ENCODE measurements around the gene S100A8.
"Not testable (repeated sequence)": the region's sequence is repeated elsewhere in the genome, so short reads cannot be mapped to it uniquely, and the experiment has no call there.

The S100A8 gene

DNA sequence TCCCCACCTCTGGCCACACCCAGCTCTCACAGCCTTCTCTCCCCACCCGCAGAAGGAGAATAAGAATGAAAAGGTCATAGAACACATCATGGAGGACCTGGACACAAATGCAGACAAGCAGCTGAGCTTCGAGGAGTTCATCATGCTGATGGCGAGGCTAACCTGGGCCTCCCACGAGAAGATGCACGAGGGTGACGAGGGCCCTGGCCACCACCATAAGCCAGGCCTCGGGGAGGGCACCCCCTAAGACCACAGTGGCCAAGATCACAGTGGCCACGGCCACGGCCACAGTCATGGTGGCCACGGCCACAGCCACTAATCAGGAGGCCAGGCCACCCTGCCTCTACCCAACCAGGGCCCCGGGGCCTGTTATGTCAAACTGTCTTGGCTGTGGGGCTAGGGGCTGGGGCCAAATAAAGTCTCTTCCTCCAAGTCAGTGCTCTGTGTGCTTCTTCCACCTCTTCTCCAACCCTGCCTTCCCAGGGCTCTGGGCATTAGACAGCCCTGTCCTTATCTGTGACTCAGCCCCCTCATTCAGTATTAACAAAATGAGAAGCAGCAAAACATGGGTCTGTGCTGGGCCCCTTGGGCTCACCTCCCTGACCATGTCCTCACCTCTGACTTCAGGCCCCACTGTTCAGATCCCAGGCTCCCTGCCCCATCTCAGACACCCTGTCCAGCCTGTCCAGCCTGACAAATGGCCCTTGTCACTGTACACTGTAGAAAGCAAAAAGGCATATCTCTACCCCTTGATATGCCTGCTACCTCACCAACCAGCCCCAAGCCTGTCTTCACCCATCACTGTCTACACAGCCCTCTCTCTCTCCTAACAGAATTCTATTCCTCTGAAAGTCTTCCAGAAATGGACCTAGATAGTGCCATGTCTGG is 30.0 kb downstream of the S100A8 start:
- no peak for DNase-seq

DNA sequence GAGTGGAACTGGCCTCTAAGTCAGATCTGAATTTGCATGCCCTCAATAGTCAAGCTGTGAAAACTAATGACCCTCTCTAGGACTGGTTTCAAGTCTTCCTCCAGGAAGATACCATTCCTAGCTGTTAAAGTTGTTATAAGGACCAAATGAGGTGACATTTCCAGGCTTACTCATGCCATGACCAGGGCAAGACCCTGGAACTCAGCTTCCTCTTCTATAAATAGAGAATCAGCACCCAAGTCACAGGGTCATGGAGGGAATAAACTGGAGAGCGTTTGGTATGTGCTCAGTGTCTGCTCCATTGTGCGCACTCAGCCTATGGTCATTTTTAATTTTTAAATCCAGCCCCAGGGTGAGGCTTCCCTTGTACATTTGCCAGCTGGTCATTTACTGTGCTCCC is 30.7 kb downstream of the S100A8 start:
- DNase-seq: no peak

DNA sequence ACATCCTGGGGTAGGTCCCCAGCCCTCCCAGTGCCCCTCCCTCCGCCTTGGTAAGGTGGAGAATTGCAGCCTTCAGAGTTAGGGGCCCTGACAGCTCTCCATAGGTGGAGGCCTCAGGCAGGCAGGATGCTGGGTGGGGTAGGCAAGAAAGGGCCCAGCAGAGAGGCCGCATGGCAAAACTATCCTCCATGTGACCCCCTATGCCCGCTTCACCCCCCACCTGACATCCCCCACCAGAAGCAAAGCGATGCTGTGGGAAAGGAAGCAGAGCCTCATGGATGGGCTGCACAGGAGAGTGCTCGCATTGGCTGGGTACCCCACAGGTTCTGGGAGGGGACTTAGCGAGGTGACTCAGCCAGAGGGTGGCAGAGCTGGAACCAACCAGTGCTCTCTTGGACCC is 31.6 kb downstream of the S100A8 start:
- no peak for DNase-seq

DNA sequence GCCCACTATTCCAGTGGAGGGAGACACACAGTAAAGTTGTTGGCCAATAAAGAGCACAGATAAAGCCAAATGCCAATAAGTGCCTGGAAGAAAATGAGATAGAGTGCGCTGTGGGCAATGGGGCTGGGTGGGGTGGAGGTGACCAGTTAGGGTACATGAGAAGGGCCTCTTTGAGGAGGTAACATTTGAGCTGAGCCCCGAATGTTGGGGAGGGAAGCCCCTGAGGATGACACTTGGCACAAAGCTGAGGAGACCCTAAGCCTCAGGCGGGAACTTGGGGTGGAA is 32.2 kb downstream of the S100A8 start:
- DNase-seq: no peak

DNA sequence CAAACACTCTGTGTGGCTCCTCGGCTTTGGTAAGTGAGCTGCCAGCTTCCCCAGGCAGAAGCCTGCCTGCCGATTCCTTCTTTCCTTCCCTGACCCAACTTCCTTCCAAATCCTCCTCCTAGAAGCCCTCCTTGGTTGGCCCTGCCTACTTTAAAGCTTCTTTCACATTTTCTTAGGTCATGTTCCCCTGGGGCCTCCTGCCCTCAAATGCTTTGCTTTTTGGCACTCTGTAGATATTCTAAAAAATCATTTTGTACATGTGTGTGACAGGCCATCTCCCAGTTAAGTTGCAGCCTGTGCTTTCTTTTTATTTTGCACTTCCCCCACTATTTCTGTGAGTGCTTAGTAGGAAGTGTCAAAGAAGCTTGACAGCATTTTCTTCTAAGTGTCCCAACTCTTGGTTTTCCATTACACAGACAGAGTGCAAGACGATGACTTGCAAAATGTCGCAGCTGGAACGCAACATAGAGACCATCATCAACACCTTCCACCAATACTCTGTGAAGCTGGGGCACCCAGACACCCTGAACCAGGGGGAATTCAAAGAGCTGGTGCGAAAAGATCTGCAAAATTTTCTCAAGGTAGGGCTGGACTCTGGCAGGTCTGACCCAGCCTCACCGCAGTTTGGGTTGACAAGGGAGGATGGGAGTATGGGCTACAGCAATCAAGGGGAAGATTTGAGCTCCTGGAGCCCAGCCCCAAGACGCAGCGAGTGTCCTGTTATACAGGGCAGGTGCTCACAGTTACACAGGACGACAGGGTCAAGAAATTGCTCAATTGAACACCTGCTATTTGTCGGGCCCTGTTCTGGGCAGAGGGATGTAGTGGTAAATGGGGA is 32.8 kb downstream of the S100A8 start, which contains the start of gene S100A9:
S100A9 (plus strand) TSS at position 2 of the 838 bp plus-strand sequence; CDS start at position 432, 430 bp downstream.
- DNase-seq: no peak

DNA sequence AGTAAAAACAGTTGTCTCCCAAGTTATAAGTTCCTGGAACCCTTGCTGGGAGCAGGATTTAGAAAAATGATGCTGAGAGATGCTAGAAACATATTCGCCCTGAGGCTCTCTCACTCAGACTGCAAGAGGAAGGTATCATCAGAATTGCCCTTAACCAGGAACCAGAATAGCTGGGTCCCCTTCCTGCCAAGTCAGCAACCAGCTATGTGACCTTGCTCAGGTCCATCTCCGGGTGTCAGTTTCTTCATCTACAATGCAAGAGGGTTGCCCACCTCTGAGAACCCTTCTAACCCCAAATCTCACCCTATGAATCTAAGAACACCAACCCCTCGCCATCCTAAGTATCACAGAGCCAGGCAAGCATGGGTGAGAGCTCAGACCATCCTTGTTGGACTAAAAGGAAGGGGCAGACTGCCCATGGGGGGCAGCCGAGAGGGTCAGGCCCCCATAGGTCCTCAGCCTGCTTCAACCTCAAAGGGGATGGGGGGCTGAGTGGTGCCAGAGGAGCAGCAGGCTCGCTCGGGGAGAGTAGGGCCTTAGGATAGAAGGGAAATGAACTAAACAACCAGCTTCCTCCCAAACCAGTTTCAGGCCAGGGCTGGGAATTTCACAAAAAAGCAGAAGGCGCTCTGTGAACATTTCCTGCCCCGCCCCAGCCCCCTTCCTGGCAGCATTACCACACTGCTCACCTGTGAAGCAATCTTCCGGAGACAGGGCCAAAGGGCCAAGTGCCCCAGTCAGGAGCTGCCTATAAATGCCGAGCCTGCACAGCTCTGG is 33.6 kb downstream of the S100A8 start:
- no peak for DNase-seq

DNA sequence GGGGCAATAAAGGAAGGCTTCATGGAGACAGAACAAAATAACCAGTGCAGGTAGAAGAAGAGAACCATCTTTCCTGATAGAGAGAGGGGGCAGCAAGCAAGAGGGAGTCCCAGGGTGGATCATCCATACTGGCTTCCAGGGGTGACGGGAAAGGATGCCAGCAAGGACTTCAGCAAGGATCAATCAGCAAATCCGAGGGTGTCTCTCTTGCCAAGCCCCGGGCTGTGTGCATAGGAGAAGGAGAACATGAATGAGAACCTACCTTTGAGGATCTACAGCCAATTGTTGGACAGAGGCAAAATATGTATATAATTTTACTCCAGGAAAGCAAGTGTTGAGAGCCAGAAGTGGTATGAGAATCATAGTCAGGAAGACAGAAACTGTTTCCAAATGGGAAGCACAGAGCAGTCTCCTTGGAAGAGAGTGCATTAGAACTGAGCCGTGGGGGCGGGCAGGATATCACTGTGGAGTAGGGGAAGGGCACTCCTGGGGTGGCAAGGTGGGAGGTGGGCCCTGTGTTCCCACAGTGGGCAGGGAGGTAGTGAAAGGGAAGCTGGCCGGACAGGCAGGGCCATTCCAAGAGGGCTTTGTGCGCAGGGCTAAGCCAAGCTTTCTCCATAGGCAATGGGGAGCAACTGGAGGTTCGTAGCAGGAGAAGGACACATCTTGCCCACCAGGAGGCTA is 34.3 kb downstream of the S100A8 start:
- no peak for DNase-seq

DNA sequence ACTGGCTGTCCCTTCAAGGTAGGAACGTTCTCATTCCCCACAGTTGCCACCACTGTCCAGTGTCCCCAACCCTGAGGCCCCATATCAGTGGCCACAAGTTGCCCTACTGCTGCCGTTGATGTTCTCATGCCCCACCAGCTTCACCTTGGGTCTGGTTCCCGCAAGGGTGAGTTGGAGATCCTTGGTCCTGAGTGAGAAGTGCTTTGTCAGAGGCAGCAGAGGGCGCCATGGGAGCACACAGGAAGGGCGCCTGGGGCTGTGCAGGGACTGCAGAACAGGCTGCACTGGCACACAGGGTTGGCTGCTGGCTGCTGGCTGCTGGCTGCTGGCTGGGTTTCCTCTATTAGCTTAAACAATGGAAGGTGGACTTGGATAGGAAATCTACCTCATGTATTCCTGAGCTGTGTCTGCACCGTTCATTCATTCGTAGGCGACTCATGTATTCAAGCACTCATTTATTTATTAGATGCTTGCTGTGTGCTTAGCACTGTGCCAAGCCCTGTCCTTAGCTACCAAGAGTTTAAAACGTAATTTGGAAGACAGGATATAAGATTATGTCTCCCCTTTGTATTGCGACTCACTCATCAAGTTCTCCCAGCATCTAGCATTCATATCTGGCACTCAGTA is 35.3 kb downstream of the S100A8 start:
- no peak for DNase-seq

DNA sequence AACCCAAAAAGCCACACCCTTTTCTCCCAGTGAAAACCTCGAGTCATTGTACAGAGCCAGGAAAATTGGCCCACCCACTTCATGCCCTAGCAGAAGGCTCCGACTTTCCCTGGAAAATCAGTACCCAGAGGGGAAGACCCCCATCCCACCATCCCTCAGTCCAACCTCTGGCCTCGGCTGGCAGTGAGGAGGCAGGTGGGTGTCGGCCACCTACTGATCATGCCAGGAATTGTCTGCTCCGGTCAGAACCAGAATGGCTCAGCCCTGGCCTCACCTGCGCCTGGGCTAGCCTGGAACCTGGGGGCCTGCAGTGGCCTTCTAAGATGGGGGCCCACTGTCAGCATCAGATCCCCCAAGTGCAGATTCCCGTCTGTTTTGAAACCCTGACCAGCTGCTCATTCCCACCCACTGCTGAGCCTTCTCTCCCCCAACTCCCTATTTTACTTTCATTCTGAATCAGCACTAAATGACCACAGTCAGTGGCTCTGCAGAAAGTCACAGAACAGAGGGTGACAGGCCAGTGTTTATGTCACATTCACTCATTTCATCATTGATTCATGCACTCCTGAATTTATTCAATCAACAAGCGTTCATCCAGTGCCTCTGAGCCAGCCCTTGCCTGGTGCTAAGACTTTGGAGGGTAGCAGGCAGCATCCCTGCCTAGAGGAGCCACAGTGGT is 36.2 kb downstream of the S100A8 start:
- DNase-seq: no peak

DNA sequence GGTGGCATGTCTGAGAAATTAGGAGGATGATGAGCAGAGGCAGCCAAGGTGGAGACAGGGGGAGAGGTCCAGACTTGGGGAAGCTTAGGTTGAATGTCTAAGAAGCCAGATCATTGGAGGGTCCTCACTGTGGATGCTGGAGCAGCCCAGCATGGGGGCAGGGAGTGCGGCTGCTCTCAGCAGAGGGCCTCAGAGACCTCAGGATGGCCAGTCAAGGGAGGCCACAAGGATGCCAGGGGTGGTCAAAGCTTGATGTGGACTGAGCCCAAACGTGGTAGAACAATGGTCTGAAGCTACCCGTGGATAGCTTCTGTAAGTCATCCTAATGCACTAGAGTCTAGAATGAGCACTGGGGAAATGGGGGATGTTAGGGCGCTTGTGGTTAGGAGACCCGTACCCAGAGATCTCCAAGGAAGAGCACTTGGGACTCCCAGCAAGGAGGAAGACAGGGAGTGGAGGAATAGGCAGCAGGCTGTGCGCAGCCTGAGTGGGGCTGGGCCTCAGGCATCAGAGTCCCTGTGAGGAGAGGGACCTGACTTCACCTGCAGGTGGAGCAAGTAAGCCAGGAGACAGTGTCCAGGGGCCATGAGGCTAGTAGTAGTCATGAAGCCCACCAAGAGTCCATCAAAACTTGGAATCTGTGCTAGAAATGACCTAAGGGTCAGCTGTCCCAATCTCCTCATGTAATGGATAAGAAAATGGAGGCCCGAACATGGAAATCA is 37.5 kb downstream of the S100A8 start:
- no peak for DNase-seq

DNA sequence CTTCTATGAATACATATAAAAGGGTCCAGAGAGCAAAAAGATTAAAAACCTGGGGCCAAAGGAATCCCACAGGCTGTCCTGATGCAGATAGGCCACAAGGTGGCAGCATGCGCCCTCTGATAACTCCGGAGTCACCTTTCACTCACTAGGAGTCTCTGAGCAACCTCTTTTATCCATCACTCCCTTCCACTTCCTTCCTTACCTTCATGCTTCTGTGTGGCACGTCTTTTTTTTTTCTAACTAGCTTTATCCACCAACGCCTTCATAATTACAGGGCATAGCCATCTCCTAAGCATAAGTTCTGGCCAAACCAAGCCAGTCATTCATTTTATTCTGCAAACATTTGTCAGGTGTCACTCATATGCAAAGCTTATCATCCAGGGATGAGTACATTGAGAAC is 38.4 kb downstream of the S100A8 start:
- peak; percentile 59 for DNase-seq

DNA sequence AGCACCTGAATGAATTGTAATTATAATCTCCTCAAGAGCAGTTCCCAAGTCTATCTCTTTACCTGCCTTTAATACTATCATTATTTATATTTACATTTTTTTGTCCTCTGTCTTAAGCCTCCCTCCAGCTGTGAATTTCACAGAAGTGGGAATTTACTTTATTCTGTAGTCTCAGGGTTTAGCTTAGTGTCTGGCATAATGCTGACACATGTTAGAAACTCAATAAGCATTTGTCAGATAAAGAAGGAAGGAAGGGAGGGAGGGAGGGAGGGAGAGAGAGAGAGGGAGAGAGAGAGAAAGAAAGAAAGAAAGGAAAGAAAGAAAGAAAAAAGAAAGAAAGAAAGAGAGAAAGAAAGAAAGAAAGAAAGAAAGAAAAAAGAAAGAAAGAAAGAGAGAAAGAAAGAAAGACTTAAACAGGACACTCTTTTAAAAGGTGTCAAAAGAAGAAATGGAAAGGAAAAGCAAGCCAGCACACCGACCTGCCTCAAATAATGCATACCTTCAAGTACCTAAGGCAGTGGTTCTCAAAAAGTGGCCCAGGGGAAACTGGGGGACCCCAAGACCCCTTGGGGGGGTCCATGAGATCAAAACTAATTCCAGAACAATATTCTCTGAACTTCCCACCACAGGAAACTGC is 40.4 kb downstream of the S100A8 start:
- DNase-seq: no peak

DNA sequence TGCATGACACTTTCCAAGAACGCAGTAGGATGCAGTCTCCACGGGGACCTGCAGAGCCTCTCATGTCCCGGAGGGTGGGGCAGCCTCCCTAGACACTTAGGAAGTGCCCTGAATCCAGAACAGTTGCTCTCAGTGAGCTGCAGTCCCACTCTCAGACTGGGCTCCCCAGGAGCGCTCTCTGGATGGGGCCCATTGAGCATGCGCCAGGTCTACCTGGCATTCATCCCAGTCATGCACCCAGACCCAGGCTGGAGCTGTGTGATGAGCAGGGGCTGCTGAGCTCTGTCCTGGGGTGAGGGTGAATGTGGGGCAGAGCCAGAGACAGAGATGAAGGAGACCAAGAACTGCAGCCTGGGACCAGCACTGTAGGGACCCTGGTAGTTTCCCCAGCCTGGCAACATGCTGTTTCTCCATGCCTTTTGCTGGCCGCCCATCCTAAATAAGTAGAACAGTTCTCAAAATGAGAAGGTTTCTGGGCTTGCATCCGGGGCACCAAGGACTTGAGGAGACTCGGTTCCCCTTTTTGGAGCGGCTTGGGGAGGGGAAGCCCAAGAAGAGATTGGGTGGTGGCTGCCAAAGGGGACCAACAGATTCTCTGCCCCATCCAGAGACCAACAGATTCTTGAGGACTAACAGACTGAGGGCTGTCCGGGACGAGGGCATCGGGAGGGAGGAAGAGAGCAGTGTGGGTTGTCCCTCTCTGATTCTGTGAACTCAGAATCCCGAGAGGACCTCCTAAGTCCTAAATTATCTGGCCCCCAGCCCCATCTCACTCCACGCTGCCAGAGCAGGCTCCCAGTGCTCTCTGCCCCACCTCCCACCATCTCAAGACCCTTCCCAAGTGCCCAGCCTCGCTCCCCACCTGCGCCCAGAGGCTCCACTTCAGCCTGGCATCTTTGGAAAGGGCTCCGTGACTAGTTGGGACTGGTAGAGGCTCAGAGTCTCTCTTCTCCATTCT is 41.2 kb downstream of the S100A8 start:
- no peak for DNase-seq

DNA sequence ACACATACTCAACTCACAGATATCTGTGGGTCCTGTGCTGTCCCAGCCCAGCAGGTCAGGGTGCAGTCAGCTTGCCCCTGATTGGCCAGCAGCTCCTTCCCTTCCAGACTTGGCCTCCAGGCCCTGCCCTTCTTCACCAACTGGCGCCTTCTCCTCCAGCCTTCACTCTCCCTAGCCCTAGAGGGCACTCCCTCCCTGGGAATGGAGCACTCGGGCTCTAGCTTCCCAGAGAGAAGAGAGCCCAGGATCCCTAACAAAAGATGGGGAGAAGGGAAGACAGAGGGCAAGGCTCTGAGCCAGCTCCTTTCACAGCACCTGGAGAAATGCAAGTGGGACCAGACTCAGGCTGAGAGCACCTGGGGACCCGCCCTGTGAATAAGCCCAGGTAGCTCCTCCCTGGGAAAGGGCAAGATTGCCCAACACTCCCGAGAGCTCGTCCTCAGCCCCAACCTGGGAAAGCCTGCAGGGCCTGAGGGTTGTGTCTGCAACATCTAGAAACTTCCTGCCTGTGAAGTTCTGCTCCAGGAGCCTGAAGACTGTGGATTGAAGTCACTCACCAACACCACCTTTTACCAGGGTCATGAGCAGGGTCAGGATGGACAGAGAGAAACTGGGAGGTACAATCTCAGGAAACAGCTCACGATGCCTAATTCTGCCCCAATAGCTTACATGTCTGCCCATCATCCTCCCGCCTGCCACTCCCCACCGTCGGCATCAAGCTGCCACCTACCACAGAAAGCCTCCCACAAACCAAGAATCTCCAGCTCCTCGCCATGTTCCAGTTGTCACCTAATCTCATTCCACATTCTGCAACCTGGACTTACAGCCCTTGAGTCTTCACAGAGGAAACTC is 42.1 kb downstream of the S100A8 start, which contains the start of gene PGLYRP4:
PGLYRP4 (minus strand) TSS at position 331 of the 852 bp plus-strand sequence. CDS start 909 bp downstream, outside the sequence.
- no peak for DNase-seq

DNA sequence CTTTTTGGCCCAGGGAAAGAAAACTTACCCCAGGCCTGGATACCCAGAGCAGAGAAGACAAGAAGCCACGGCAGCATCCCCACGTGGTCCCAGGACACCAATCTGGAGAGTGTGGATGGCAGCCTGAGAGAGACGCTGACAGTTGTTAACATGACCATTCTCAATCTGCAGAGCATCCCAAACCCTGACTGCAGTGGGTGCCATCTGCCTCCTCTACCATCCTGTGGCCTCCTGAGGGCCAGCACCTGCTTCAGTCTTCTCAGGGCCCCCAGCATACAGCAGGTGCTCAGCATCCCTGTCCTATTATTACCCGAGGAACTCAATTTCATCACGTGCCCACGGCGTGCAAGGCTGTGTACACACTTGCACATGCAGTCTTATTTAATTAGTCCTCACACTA is 43.0 kb downstream of the S100A8 start:
- DNase-seq: no peak

DNA sequence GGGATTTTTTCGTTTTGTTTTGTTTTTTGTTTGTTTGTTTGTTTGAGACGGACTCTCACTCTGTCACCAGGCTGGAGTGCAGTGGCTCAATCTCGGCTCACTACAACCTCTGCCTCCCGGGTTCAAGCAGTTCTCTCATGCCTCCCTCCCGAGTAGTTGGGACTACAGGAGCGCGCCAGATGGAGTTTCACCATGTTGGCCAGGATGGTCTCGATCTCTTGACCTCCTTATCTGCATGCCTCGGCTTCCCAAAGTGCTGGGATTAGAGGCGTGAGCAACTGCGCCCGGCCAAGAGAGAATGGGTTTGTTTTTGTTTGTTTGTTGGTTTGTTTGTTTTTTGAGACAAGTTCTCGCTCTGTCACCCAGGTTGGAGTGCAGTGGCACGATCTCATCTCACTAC is 43.8 kb downstream of the S100A8 start:
- not testable (repeated sequence) for DNase-seq

DNA sequence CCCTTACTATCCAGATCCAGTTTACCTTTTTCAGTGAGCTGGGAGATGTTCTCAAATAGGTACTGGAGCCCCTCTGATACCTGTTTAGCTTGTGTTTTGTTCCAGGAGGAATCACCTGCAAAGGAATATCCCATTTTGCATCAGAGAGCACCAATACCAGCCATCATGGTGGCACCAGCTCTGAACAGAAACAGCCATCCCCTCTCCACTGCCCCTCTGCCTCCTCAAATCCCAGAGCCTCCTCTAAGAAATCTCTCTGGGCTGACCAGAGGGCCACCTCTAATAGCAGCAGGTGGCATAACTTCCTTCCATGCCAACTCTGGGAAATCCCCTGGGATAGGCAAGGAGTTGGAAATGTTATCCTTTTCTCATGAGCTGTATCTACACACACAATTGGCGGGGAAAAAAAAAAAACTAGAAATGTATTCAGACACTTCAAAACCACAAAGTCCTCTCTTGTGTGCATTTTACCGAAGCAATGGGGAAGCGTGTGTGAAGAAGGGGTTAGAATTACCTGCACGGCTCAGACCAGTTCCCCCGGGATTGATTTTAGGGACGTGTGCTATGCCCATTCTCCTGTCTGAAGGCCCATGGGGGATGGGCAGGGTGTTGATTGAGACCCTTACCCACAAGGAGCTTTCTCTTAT is 44.7 kb downstream of the S100A8 start:
- DNase-seq: no peak
